ENCODE data around the gene MKNK2.
"Not testable (repeated sequence)": the region's sequence is repeated elsewhere in the genome, so short reads cannot be mapped to it uniquely, and the experiment has no call there.

MKNK2 gene

GRCh38 chr19:2050991-2051772 lies at the start of gene MKNK2:
TSS of gene MKNK2 (minus strand) at chr19:2051244. CDS start at chr19:2050851, 393 bp downstream.
- DNase-seq, result peak; percentile 70

- DNase-seq, result no peak
These were observed 49.6 kb upstream of the MKNK2 start for GRCh38 chr19:2100719-2101061.

- no peak for DNase-seq
These were observed 49.1 kb upstream of the MKNK2 start for GRCh38 chr19:2099937-2100718.

- DNase-seq, result no peak
These were observed 48.0 kb upstream of the MKNK2 start for GRCh38 chr19:2099054-2099501.

GRCh38 chr19:2097886-2098327 lies 46.9 kb upstream of the MKNK2 start:
- no peak for DNase-seq

- DNase-seq, result no peak
These were observed 46.3 kb upstream of the MKNK2 start for GRCh38 chr19:2097203-2097885.

DNA sequence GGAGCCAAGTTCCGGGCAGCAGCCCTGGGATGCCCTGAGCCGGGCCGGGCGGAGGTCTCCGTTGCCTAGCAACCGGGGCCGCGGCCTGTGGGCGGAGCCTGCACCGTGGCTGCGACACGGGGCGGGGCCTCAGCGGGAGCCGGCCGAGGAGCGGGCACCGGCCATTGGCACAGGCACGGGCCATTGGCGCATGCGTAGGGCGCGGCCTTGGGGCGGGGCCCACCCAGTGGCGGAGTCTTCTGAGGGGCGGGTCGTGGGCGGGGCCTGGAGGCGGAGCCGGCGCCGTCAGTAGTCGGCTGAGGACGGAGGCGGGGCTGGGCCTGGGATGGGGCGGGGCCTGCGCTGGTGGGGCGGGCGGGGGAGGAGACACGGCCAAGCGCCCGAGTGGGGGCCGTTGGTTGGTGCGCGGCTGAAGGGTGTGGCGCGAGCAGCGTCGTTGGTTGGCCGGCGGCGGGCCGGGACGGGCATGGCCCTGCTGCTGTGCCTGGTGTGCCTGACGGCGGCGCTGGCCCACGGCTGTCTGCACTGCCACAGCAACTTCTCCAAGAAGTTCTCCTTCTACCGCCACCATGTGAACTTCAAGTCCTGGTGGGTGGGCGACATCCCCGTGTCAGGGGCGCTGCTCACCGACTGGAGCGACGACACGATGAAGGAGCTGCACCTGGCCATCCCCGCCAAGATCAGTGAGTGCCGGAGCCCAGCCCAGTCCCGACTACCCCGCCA lies 45.6 kb upstream of the MKNK2 start, which contains the start of gene IZUMO4:
TSS of gene IZUMO4 (plus strand) at position 436 of the 723 bp plus-strand sequence. CDS start at position 467, 31 bp downstream.
- DNase-seq, result peak; percentile 98

DNA sequence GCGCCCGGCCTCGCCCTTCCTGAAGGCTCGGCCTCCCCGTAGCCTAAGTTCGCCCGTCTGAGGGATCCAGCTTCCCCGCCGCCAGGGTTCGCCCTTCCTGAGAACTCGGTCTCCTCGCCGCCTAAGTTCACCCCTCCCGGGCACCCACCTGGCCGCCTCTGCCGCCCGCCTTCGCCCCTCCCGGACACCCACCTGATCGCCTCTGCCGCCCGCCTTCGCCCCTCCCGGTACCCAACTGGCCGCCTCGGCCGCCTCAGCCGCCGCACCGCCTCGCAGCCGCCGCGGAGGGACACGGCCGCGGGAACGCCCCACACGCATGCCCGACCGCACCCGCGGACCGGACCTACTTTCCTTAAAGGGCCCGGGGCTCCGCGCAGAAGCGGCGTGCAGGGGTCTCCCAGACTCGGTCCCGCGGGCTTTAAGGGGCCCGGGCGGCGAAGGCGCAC lies 45.0 kb upstream of the MKNK2 start, which contains the start of gene MOB3A:
TSS of gene MOB3A (minus strand) at position 293 of the 446 bp plus-strand sequence. CDS start 17,766 bp downstream, outside the sequence.
- peak; percentile 98 for DNase-seq

- not testable (repeated sequence) for DNase-seq
These were observed 41.0 kb upstream of the MKNK2 start for GRCh38 chr19:2091926-2092525.

DNA sequence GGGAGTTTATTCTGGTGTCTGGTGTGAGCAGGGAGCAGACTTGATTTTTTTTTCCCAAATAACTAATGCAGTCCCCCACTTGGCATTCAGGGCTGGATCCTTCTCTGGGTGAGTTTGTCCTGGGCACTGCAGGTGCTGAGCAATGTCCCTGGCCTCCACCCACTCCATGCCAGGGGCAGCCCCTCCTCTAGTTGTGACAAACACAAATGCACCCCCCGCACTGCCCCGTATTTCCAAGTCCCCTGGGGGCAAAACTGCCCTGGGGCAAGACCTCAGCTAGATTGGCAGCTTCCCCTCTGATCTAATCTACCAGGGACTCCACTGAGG lies 38.6 kb upstream of the MKNK2 start:
- no peak for DNase-seq

- no peak for DNase-seq
These were observed 38.1 kb upstream of the MKNK2 start for GRCh38 chr19:2089001-2089711.

DNA sequence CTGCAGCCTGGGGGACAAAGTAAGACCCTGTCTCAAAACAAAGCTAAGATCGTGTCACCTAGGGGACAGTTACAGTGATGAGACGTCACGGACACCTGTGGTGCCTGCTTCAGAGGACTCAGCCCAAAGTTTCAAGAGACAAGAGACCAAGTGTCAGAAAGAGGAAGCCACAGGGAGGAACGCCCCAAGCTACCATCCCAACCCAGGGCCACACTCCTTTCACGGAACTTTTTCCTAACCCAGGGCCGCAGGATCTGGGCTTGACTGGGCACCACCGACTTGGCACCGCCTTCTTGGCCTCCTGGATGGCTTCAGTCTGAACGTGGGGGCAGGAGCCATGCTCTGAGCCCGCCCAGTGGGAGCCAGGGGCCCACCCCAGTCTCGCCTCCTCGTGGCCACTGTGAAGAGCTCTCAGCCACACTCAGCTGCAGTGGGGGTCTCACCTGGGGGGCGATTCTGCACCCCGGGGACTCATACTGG lies 36.6 kb upstream of the MKNK2 start:
- DNase-seq, result no peak

DNA sequence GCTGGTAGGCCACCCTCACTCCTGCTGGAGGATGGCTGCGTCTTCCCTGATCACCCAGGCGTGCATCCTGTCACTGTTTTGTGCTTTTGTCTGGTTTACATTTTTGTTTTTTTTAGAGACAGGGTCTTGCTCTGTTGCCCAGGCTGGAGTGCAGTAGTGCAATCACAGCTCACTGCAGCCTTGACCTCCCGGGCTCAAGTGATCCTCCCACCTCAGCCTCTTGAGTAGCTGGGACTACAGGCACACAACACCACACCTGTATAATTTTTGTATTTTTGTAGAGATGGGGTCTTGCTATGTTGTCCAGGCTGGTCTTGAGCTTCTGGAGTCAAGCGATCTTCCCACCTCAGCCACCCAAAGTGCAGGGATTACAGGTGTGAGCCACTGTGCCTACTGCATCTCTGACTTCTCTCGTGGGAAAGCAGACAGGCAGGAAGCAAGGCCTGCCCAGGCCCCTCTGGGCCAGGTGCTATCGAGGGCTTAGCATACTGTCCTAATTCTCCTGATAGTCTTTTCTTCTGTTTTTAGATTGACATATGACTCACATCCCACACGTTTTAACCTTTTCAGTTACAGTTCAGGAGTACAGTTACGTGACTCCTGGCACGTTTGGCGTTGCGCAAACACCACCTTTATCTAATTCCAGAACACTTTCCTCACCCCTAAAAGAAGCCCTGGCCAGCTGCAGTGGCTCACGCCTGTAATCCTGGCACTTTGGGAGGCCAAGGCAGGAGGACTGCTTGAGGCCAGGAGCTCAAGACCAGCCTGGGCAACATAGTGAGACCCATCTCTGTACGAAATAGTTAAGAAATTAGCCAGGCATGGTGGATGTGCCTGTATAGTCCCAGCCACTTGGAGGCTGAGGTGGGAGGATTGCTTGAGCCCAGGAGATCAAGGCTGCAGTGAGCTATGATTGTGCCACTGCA lies 35.9 kb upstream of the MKNK2 start:
- DNase-seq, result not testable (repeated sequence)

GRCh38 chr19:2084993-2085720 lies 34.1 kb upstream of the MKNK2 start:
- DNase-seq, result no peak

GRCh38 chr19:2083174-2083854 lies 32.3 kb upstream of the MKNK2 start:
- no peak for DNase-seq

DNA sequence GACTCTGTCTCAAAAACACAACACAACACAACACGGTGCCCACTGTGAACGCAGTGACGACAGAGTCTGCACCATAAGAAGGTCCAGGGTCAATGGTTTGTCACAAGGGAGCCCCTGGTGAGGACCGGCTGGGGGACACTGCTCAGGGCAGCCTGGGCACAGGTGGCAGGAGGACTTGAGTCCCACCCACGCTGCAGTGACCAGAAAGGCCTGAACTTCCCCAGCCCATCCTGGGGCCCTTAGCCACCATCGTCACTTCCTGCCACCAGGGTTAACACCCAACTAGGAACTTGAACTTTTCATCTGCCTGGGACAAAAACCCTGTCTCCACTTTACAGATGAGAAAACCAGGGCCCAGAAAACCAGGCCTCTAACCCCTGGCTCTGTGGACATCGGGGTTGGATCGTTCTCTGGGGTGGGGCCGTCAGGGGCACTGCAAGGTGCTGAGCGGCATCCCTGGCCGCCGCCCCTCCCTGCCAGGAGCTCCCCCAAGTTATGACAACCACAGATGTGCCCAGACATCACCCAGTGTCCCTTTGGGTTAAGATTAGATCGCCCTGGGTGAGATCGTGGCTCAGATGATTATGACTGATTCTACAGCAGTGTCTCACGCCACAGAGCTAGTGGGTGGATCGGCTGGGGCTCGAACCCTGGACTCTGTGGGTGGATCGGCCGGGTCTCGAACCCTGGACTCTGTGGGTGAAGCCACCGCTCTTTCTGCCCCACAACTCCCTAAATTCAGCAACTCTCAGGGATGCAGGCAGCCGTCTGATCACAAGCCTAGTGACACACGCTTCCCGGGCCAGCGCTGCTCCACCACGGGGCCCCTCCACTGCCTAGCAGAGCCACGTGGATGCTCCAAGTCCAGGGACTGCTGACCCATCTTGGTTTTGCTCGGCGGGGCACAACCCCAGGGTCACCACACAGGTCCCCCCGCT lies 31.1 kb upstream of the MKNK2 start:
- DNase-seq, result no peak

- no peak for DNase-seq
These were observed 29.4 kb upstream of the MKNK2 start for GRCh38 chr19:2080336-2080988.

Data from GOT3 (cell line).